Panc1 (cell line): ENCODE results near the gene MAPK6.

ENCODE experiments used
- CTCF ChIP-seq: fragments of 450-650 bp; IDR thresholded peaks from 2 replicates; pipeline ENCODE4 v1.5.1; 2017; ENCODE audit warnings: mild to moderate bottlenecking
- POLR2AphosphoS5 ChIP-seq: IDR thresholded peaks from 2 replicates; pipeline ENCODE4 v1.6.1; 2012; ENCODE audit warnings: mild to moderate bottlenecking, low read depth, low read length, moderate library complexity
- TF ChIP-seq, protein P1 (sequence below), 2 experiments: IDR thresholded peaks; 2 replicates each; pipeline ENCODE4 v1.6.1; 2011 to 2012; ENCODE audit warnings: low read depth in 2 of 2, control low read depth in 1 of 2, low read length in 1 of 2, mild to moderate bottlenecking in 1 of 2, moderate library complexity in 1 of 2; ENCODE audit not compliant: insufficient read depth in 1 of 2

DNA sequence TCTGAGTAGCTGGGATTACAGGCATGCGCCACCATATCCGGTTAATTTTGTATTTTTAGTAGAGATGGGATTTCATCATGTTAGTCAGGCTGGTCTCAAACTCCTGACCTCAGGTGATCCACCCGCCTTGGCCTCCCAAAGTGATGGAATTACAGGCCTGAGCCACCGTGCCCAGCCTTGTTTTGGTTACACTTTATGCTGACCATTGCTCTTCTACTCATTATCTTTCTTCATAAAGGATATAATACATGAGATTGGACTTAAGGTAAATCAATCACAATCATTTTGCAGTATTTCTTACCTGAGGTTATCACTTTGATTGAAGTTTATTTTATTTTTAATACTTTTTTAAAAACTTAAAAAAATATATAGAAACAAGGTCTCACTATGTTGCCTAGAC, 45.2 kb upstream of the MAPK6 start:
- TF ChIP-seq CTCF (no peak), POLR2AphosphoS5 (no peak)
- TF ChIP-seq, protein P1, sequence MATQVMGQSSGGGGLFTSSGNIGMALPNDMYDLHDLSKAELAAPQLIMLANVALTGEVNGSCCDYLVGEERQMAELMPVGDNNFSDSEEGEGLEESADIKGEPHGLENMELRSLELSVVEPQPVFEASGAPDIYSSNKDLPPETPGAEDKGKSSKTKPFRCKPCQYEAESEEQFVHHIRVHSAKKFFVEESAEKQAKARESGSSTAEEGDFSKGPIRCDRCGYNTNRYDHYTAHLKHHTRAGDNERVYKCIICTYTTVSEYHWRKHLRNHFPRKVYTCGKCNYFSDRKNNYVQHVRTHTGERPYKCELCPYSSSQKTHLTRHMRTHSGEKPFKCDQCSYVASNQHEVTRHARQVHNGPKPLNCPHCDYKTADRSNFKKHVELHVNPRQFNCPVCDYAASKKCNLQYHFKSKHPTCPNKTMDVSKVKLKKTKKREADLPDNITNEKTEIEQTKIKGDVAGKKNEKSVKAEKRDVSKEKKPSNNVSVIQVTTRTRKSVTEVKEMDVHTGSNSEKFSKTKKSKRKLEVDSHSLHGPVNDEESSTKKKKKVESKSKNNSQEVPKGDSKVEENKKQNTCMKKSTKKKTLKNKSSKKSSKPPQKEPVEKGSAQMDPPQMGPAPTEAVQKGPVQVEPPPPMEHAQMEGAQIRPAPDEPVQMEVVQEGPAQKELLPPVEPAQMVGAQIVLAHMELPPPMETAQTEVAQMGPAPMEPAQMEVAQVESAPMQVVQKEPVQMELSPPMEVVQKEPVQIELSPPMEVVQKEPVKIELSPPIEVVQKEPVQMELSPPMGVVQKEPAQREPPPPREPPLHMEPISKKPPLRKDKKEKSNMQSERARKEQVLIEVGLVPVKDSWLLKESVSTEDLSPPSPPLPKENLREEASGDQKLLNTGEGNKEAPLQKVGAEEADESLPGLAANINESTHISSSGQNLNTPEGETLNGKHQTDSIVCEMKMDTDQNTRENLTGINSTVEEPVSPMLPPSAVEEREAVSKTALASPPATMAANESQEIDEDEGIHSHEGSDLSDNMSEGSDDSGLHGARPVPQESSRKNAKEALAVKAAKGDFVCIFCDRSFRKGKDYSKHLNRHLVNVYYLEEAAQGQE (IDR thresholded peaks at IDR 0.05; ENCODE audit: insufficient read depth in 1 of 2, low read depth in 2 of 2, low read length in 1 of 2) = no peak
